Measurements from ENCODE around the gene SORCS2.

The SORCS2 gene

DNA sequence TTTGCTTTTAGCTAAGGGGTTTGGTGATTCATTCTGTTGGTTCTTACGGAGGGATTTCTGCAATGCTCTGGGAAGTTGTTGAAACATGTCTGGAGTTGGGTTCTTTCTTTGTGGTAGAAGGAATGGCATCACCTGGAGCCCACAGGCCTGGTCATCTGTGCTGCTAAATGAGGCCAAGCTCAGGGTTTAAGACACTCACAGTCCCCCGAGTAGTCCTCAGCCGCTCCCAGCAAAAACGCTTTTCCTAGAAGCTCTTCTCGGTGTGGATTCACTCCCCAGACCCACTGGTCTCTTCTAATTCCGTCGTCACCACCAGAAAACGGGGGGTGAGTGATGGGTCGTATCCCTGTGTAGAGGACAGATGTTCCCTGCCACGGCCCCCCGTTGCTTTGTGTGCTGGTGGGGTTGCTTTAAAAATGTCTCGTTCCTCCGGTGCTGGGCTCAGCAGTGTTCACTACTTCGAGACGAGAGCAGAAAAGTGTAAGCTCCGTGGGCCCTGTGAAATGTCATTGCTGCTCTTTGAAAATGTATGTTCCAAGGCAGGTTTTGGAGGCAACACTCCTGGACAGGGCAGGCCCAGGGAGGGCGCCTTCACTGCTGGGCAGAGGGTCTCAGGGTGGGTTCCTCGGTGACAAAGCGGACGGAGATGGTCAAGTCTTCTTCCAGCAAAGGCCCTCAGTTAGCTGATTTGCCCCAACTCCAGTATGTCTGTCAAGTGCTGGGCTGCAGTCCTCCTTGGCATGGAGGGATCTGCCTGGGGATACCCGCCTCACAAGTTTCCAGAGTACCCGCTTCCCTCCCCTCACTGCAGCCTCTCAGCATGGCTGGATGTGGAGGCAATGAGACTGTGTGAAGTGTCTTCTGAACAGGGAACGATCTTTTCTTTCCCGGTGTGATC is 205.1 kb downstream of the SORCS2 start:
- TF ChIP-seq CREB1 (IDR thresholded peaks at IDR 0.05; ENCODE audit: low read depth) (no peak), EGR1 (IDR thresholded peaks at IDR 0.05) (no peak), TAF1 (IDR thresholded peaks at IDR 0.05; ENCODE audit: low read depth) (no peak), ZBTB7A (IDR thresholded peaks at IDR 0.05; ENCODE audit: low read depth) (no peak), EP300 (IDR thresholded peaks at IDR 0.05; ENCODE audit: borderline replicate concordance) (no peak), NFIC (IDR thresholded peaks at IDR 0.05) (no peak), TEAD4 (IDR thresholded peaks at IDR 0.05) (no peak), FOXM1 (IDR thresholded peaks at IDR 0.05; ENCODE audit: borderline replicate concordance, low read depth) (no peak), YY1 (IDR thresholded peaks at IDR 0.05; ENCODE audit: low read depth) (no peak)
- TF ChIP-seq, protein P1, sequence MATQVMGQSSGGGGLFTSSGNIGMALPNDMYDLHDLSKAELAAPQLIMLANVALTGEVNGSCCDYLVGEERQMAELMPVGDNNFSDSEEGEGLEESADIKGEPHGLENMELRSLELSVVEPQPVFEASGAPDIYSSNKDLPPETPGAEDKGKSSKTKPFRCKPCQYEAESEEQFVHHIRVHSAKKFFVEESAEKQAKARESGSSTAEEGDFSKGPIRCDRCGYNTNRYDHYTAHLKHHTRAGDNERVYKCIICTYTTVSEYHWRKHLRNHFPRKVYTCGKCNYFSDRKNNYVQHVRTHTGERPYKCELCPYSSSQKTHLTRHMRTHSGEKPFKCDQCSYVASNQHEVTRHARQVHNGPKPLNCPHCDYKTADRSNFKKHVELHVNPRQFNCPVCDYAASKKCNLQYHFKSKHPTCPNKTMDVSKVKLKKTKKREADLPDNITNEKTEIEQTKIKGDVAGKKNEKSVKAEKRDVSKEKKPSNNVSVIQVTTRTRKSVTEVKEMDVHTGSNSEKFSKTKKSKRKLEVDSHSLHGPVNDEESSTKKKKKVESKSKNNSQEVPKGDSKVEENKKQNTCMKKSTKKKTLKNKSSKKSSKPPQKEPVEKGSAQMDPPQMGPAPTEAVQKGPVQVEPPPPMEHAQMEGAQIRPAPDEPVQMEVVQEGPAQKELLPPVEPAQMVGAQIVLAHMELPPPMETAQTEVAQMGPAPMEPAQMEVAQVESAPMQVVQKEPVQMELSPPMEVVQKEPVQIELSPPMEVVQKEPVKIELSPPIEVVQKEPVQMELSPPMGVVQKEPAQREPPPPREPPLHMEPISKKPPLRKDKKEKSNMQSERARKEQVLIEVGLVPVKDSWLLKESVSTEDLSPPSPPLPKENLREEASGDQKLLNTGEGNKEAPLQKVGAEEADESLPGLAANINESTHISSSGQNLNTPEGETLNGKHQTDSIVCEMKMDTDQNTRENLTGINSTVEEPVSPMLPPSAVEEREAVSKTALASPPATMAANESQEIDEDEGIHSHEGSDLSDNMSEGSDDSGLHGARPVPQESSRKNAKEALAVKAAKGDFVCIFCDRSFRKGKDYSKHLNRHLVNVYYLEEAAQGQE (IDR thresholded peaks at IDR 0.05; ENCODE audit: low read depth) = no peak
- TF ChIP-seq, protein P2, sequence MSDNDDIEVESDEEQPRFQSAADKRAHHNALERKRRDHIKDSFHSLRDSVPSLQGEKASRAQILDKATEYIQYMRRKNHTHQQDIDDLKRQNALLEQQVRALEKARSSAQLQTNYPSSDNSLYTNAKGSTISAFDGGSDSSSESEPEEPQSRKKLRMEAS (IDR thresholded peaks at IDR 0.05) = no peak
- TF ChIP-seq, protein P3, sequence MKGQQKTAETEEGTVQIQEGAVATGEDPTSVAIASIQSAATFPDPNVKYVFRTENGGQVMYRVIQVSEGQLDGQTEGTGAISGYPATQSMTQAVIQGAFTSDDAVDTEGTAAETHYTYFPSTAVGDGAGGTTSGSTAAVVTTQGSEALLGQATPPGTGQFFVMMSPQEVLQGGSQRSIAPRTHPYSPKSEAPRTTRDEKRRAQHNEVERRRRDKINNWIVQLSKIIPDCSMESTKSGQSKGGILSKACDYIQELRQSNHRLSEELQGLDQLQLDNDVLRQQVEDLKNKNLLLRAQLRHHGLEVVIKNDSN (IDR thresholded peaks at IDR 0.05) = no peak

DNA sequence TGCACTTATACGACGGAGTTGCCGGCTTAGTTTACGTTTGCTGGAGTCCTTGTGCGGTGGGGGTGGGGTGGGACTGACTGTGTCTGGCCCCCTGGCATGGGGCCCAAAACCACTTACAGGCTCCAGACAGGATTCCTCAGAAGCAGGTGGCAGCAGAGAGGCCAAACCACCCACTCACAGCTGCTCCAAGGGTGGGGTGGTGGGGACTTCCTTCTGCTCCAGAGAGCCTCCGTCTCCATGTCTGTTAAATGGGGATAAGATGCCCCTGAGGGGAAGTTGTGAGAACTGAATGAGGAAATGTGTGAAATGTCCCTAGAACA is 205.7 kb downstream of the SORCS2 start:
- TF ChIP-seq TAF1 (IDR thresholded peaks at IDR 0.05; ENCODE audit: low read depth) = no peak
- no peak for TF ChIP-seq ZBTB7A (IDR thresholded peaks at IDR 0.05; ENCODE audit: low read depth)
- peak; percentile 43 for TF ChIP-seq NFIC (IDR thresholded peaks at IDR 0.05)
- TF ChIP-seq EGR1 (IDR thresholded peaks at IDR 0.05) = 0 out of 2 replicates have a peak, but pooled peaks have one; percentile 15

DNA sequence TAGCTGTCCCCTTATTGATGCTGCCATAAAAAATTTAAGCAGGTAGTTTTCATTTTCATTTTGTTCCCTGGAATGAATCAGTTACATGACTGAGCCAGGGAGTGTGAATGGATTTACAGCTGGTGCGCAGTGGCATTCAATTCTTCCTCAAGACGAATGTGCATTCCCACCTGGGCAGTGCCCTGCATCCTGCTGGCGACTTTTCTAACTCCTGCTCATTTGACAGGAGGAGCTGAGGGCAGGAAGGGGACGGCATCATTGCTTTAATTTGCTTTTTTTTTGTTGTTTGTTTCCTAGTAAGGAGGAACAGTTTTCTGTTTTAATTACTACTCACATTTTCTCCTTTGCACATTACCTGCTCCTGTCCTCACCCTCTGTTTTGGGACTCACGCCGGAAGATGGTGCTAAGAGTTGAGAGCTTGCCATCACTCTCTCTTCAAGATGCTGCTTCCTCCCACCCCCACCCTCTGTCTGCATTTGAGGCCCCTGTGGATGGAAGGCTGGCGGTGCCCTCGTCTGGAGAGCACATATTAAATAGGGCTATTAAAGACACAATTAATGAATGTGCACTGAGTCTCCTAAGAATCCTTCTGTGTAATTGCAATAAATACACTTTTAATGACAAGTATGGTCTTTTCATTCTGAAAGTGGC is 206.6 kb downstream of the SORCS2 start:
- TF ChIP-seq CEBPB (IDR thresholded peaks at IDR 0.05) = no peak
- TF ChIP-seq TAF1 (IDR thresholded peaks at IDR 0.05; ENCODE audit: low read depth) = no peak
- no peak for TF ChIP-seq EP300 (IDR thresholded peaks at IDR 0.05; ENCODE audit: borderline replicate concordance)
- no peak for TF ChIP-seq TEAD4 (IDR thresholded peaks at IDR 0.05)
- TF ChIP-seq EGR1 (IDR thresholded peaks at IDR 0.05) = no peak
- TF ChIP-seq, protein P2 (IDR thresholded peaks at IDR 0.05) = no peak
- TF ChIP-seq NFIC (IDR thresholded peaks at IDR 0.05) = no peak
- no peak for TF ChIP-seq CREB1 (IDR thresholded peaks at IDR 0.05; ENCODE audit: low read depth)
- TF ChIP-seq YY1 (IDR thresholded peaks at IDR 0.05; ENCODE audit: low read depth) = no peak

DNA sequence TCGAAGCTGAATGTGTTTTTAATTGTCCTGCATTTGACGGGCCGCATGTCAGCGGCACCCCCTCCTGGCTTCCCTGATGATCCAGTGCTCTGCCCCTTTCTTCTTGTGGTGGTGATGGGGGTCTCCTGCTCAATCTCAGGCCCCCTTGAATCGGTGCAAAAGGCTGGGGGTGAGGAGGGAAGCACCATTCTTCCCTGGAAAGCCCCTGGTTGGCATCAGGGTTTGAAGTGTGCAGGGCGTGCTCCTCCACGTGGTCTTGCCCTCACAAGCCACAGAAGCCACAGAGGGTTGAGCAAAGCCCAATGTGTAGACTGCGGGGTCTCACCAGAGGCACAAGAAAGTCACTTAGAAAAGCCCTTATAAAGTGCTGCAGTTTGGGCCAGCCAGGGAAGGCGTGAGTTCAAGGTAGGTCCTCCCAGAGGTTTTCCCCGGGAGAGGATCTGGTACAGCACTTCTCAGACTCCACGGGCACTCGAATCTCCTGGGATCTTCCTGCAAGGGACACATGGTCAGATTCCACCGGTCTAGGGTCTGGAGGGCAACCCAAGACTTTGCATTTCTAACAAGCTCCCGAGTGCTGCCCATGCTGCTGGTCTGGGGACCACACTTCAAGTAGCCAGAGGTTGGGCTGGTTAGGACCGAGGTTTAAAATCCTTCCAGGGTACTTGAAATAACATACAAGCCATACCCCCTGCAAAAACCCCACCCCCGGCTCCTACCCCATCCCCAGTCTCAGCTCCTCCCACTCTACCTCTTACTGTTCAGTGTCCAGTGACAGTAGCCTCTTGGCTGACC is 207.3 kb downstream of the SORCS2 start:
- TF ChIP-seq NFIC (IDR thresholded peaks at IDR 0.05) (no peak), FOXM1 (IDR thresholded peaks at IDR 0.05; ENCODE audit: borderline replicate concordance, low read depth) (no peak), EGR1 (IDR thresholded peaks at IDR 0.05) (no peak), EP300 (IDR thresholded peaks at IDR 0.05; ENCODE audit: borderline replicate concordance) (no peak), TEAD4 (IDR thresholded peaks at IDR 0.05) (no peak), TAF1 (IDR thresholded peaks at IDR 0.05; ENCODE audit: low read depth) (no peak), RAD21 (IDR thresholded peaks at IDR 0.05; ENCODE audit: low read depth) (no peak), CEBPB (IDR thresholded peaks at IDR 0.05) (no peak), ZBTB7A (IDR thresholded peaks at IDR 0.05; ENCODE audit: low read depth) (no peak), CREB1 (IDR thresholded peaks at IDR 0.05; ENCODE audit: low read depth) (no peak), YY1 (IDR thresholded peaks at IDR 0.05; ENCODE audit: low read depth) (no peak)
- TF ChIP-seq, protein P3 (IDR thresholded peaks at IDR 0.05) = no peak
- TF ChIP-seq, protein P2 (IDR thresholded peaks at IDR 0.05) = no peak
- TF ChIP-seq, protein P1 (IDR thresholded peaks at IDR 0.05; ENCODE audit: low read depth) = no peak

All from Ishikawa (cell line).